ENCODE data around the gene FAM209A.

The FAM209A gene

GRCh38 chr20:56572172-56572571 is 47.6 kb downstream of the FAM209A start:
- H3K14ac ChIP-seq (ENCODE audit: low read length): no peak overlapping the region
- H4K12ac ChIP-seq (ENCODE audit: low read depth, low read length): no peak overlapping the region
- H3K27ac ChIP-seq (ENCODE audit: low read depth, low read length): no peak overlapping the region
- no peak overlapping the region for H3K4ac ChIP-seq (ENCODE audit: low read depth, low read length)
- no peak overlapping the region for H3K9ac ChIP-seq (ENCODE audit: low read length)
- H4K8ac ChIP-seq (ENCODE audit: low read depth, low read length): no peak overlapping the region
- no peaks in the 10 kb centered on the region for H3K9me3 ChIP-seq (ENCODE audit: insufficient read depth, low read depth, low read length)
- no peaks in the 10 kb centered on the region for H3K36me3 ChIP-seq (ENCODE audit: control insufficient read depth in 1 of 2, insufficient read depth in 2 of 2, low read length in 2 of 2)
- no peak overlapping the region for H3K4me2 ChIP-seq (ENCODE audit: low read length)
- H2AFZ ChIP-seq (ENCODE audit: insufficient read depth, low read length, poor library complexity): no peak overlapping the region
- no peak overlapping the region for H2BK120ac ChIP-seq (ENCODE audit: insufficient read depth, low read length, poor library complexity)
- DNase-seq: peak in 1 of 2 donors; percentile 50
- no peak overlapping the region for H2BK5ac ChIP-seq (ENCODE audit: low read depth, low read length, poor library complexity)
- H4K91ac ChIP-seq (ENCODE audit: low read depth, low read length): no peak overlapping the region
- no peak overlapping the region for H3K4me3 ChIP-seq (ENCODE audit: low read depth, low read length)
- H3K27me3 ChIP-seq (ENCODE audit: insufficient read depth, low read length): no peaks in the 10 kb centered on the region
- no peaks in the 10 kb centered on the region for H3K79me1 ChIP-seq (ENCODE audit: low read length)
- H2BK12ac ChIP-seq (ENCODE audit: low read length): no peak overlapping the region
- no peak overlapping the region for H2AK5ac ChIP-seq (ENCODE audit: low read length)
- no peaks in the 10 kb centered on the region for H3K4me1 ChIP-seq (ENCODE audit: control insufficient read depth in 1 of 2, insufficient read depth in 2 of 2, low read length in 2 of 2)
- H3K23ac ChIP-seq (ENCODE audit: low read length): no peak overlapping the region
- no CpG with 5 or more reads among the region's 4 CpGs for WGBS (ENCODE audit: extremely low coverage, insufficient coverage, insufficient read length)
- H3K18ac ChIP-seq (ENCODE audit: low read length): no peak overlapping the region
- H3K79me2 ChIP-seq (ENCODE audit: control insufficient read depth, insufficient read depth, low read length, poor library complexity): no peaks in the 10 kb centered on the region

- Histone ChIP-seq H3K27me3 (ENCODE audit: insufficient read depth, low read length) (no peaks in the 10 kb centered on the region), H3K14ac (ENCODE audit: low read length) (no peak overlapping the region), H3K4ac (ENCODE audit: low read depth, low read length) (no peak overlapping the region), H3K4me3 (ENCODE audit: low read depth, low read length) (no peak overlapping the region), H4K91ac (ENCODE audit: low read depth, low read length) (no peak overlapping the region), H3K9ac (ENCODE audit: low read length) (no peak overlapping the region), H3K23ac (ENCODE audit: low read length) (no peak overlapping the region), H3K4me1 (ENCODE audit: control insufficient read depth in 1 of 2, insufficient read depth in 2 of 2, low read length in 2 of 2) (peaks cover under 1 to 1% of the 10 kb centered on the region in 2 experiments), H3K18ac (ENCODE audit: low read length) (no peak overlapping the region), H3K79me2 (ENCODE audit: control insufficient read depth, insufficient read depth, low read length, poor library complexity) (no peaks in the 10 kb centered on the region), H3K79me1 (ENCODE audit: low read length) (no peaks in the 10 kb centered on the region), H4K8ac (ENCODE audit: low read depth, low read length) (no peak overlapping the region), H2BK5ac (ENCODE audit: low read depth, low read length, poor library complexity) (no peak overlapping the region), H2BK12ac (ENCODE audit: low read length) (no peak overlapping the region), H4K12ac (ENCODE audit: low read depth, low read length) (no peak overlapping the region), H2AK5ac (ENCODE audit: low read length) (no peak overlapping the region), H3K27ac (ENCODE audit: low read depth, low read length) (no peak overlapping the region), H3K9me3 (ENCODE audit: insufficient read depth, low read depth, low read length) (no peaks in the 10 kb centered on the region), H2AFZ (ENCODE audit: insufficient read depth, low read length, poor library complexity) (no peak overlapping the region), H2BK120ac (ENCODE audit: insufficient read depth, low read length, poor library complexity) (no peak overlapping the region), H3K4me2 (ENCODE audit: low read length) (no peak overlapping the region), H3K36me3 (ENCODE audit: control insufficient read depth in 1 of 2, insufficient read depth in 2 of 2, low read length in 2 of 2) (no peaks in the 10 kb centered on the region)
- no peak for DNase-seq
- no CpG with 5 or more reads among the region's 5 CpGs for WGBS (ENCODE audit: extremely low coverage, insufficient coverage, insufficient read length)
Measured at GRCh38 chr20:56573986-56574385, 49.4 kb downstream of the FAM209A start.

- Histone ChIP-seq H3K27me3 (ENCODE audit: insufficient read depth, low read length) (no peaks in the 10 kb centered on the region), H2BK5ac (ENCODE audit: low read depth, low read length, poor library complexity) (no peak overlapping the region), H3K9ac (ENCODE audit: low read length) (no peak overlapping the region), H4K91ac (ENCODE audit: low read depth, low read length) (peak overlapping the region; percentile 56), H3K79me1 (ENCODE audit: low read length) (peaks cover 3% of the 10 kb centered on the region), H3K27ac (ENCODE audit: low read depth, low read length) (no peak overlapping the region), H2AK5ac (ENCODE audit: low read length) (no peak overlapping the region), H3K4me1 (ENCODE audit: control insufficient read depth in 1 of 2, insufficient read depth in 2 of 2, low read length in 2 of 2) (peaks cover 7% of the 10 kb centered on the region in 2 experiments), H3K4me2 (ENCODE audit: low read length) (no peak overlapping the region), H3K18ac (ENCODE audit: low read length) (no peak overlapping the region), H2AFZ (ENCODE audit: insufficient read depth, low read length, poor library complexity) (no peak overlapping the region), H4K8ac (ENCODE audit: low read depth, low read length) (no peak overlapping the region), H3K79me2 (ENCODE audit: control insufficient read depth, insufficient read depth, low read length, poor library complexity) (no peaks in the 10 kb centered on the region), H4K12ac (ENCODE audit: low read depth, low read length) (no peak overlapping the region), H3K23ac (ENCODE audit: low read length) (no peak overlapping the region), H2BK12ac (ENCODE audit: low read length) (no peak overlapping the region), H3K4me3 (ENCODE audit: low read depth, low read length) (no peak overlapping the region), H2BK120ac (ENCODE audit: insufficient read depth, low read length, poor library complexity) (peak overlapping the region; percentile 24), H3K9me3 (ENCODE audit: insufficient read depth, low read depth, low read length) (no peaks in the 10 kb centered on the region), H3K4ac (ENCODE audit: low read depth, low read length) (no peak overlapping the region), H3K36me3 (ENCODE audit: control insufficient read depth in 1 of 2, insufficient read depth in 2 of 2, low read length in 2 of 2) (no peaks in the 10 kb centered on the region), H3K14ac (ENCODE audit: low read length) (peak overlapping the region; percentile 5)
- no peak for DNase-seq
- no CpG with 5 or more reads among the region's 10 CpGs for WGBS (ENCODE audit: extremely low coverage, insufficient coverage, insufficient read length)
Measured at GRCh38 chr20:56574531-56575142, 50.1 kb downstream of the FAM209A start.

GRCh38 chr20:56575157-56575556 is 50.6 kb downstream of the FAM209A start:
- no CpG with 5 or more reads among the region's 9 CpGs for WGBS (ENCODE audit: extremely low coverage, insufficient coverage, insufficient read length)

More at GRCh38 chr20:56575157-56575556, 50.6 kb downstream of the FAM209A start:
- Histone ChIP-seq H3K4me1 (ENCODE audit: control insufficient read depth in 1 of 2, insufficient read depth in 2 of 2, low read length in 2 of 2) (peaks cover 8 to 11% of the 10 kb centered on the region in 2 experiments), H3K9ac (ENCODE audit: low read length) (no peak overlapping the region), H2BK5ac (ENCODE audit: low read depth, low read length, poor library complexity) (no peak overlapping the region), H3K4me2 (ENCODE audit: low read length) (no peak overlapping the region), H3K79me2 (ENCODE audit: control insufficient read depth, insufficient read depth, low read length, poor library complexity) (peaks cover 2% of the 10 kb centered on the region), H3K23ac (ENCODE audit: low read length) (no peak overlapping the region), H4K12ac (ENCODE audit: low read depth, low read length) (no peak overlapping the region), H3K14ac (ENCODE audit: low read length) (peak overlapping the region; percentile 1), H4K91ac (ENCODE audit: low read depth, low read length) (peak overlapping the region; percentile 56), H2AK5ac (ENCODE audit: low read length) (no peak overlapping the region), H3K79me1 (ENCODE audit: low read length) (peaks cover 5% of the 10 kb centered on the region), H3K18ac (ENCODE audit: low read length) (no peak overlapping the region), H3K36me3 (ENCODE audit: control insufficient read depth in 1 of 2, insufficient read depth in 2 of 2, low read length in 2 of 2) (no peaks in the 10 kb centered on the region), H3K27me3 (ENCODE audit: insufficient read depth, low read length) (no peaks in the 10 kb centered on the region), H3K4ac (ENCODE audit: low read depth, low read length) (no peak overlapping the region), H2AFZ (ENCODE audit: insufficient read depth, low read length, poor library complexity) (no peak overlapping the region), H3K9me3 (ENCODE audit: insufficient read depth, low read depth, low read length) (no peaks in the 10 kb centered on the region), H3K4me3 (ENCODE audit: low read depth, low read length) (no peak overlapping the region), H2BK12ac (ENCODE audit: low read length) (peak overlapping the region; percentile 1), H4K8ac (ENCODE audit: low read depth, low read length) (no peak overlapping the region), H2BK120ac (ENCODE audit: insufficient read depth, low read length, poor library complexity) (no peak overlapping the region), H3K27ac (ENCODE audit: low read depth, low read length) (no peak overlapping the region)
- no peak for DNase-seq

Data from trophoblast cell (in vitro differentiated cells and primary cell).